A549 (cell line): ENCODE measurements around the gene LAMC1. TPM values are rescaled to one million over a fixed set of nuclear protein-coding genes. Genes with fewer than 3 reads are reported as not detected.

ENCODE experiments used
- ATAC-seq, 2 experiments: fragments of 200-7000 bp in 1 of 2; fragments of >200 bp in 1 of 2; cut with Nextera tagmentation in 1 of 2; cut with Tn5 transposase in 1 of 2; 3 replicates each; pipeline versions ENCODE4 v1.8.0 to v1.9.1; 2018 to 2020; ENCODE audit warnings: mild to moderate bottlenecking in 1 of 2, moderate library complexity in 1 of 2
- CTCF ChIA-PET: fragments of 300-600 bp; sonication (Branson Sonifier 250); formaldehyde crosslinking; extraction: SDS; loops from one replicate; lab custom pipeline; 2021; ENCODE audit warnings: antibody characterized with exemption, inconsistent platforms; lab: Yijun Ruan, JAX
- POLR2A ChIA-PET: fragments of 350-600 bp; formaldehyde crosslinking; extraction: SDS; loops from one replicate; lab custom pipeline; 2021; ENCODE audit warnings: antibody characterized with exemption, inconsistent platforms; lab: Yijun Ruan, JAX
- DNase-seq, 2 experiments: peaks; one replicate each; pipeline versions ENCODE4 v3.0.0 to v3.0.0-alpha.2; 2011 to 2016; ENCODE audit warnings: low read depth in 1 of 2, low spot score in 1 of 2
- FAIRE-seq: peaks from 2 replicates; lab custom pipeline; 2011; peaks lifted over from hg19 to GRCh38; lab: Jason Lieb, UNC
- H3K27ac ChIP-seq, 2 experiments: fragments of >200 bp; sonication (Bioruptor Twin); formaldehyde crosslinking; 3 replicates each; pipeline ENCODE4 v1.5.1; 2016 to 2017
- H3K4me1 ChIP-seq: fragments of >200 bp; sonication (Bioruptor Twin); formaldehyde crosslinking; 3 replicates; pipeline ENCODE4 v1.6.1; 2016
- H3K4me2 ChIP-seq: fragments of >200 bp; sonication (Bioruptor Twin); formaldehyde crosslinking; 3 replicates; pipeline ENCODE4 v1.6.1; 2016
- H3K4me3 ChIP-seq: fragments of >200 bp; sonication (Bioruptor Twin); formaldehyde crosslinking; 3 replicates; pipeline ENCODE4 v1.5.1; 2016
- H3K9me3 ChIP-seq: fragments of >200 bp; sonication (Bioruptor Twin); formaldehyde crosslinking; 3 replicates; pipeline ENCODE4 v1.6.1; 2016
- CHD2 ChIP-seq: fragments of 150-350 bp; IDR thresholded peaks from 2 replicates; pipeline ENCODE4 v1.6.1; 2014; ENCODE audit warnings: low read length; ENCODE audit not compliant: partially characterized antibody
- FOSB ChIP-seq: fragments of 250-450 bp; sonication (Bioruptor Pico); IDR thresholded peaks from 2 replicates; pipeline ENCODE4 v1.5.0; 2020; ENCODE audit warnings: mild to moderate bottlenecking, moderate library complexity
- FOSL2 ChIP-seq, 2 experiments: fragments of 450-650 bp in 1 of 2; fragments of >200 bp in 1 of 2; sonication (Bioruptor Twin) in 1 of 2; formaldehyde crosslinking; IDR thresholded peaks; 2 replicates each; pipeline versions ENCODE4 v1.5.0 to v1.6.1; 2016 to 2020; ENCODE audit warnings: mild to moderate bottlenecking in 1 of 2, moderate library complexity in 1 of 2
- HDAC2 ChIP-seq: fragments of 200-600 bp; sonication (generic); IDR thresholded peaks from 2 replicates; pipeline ENCODE4 v1.6.1; 2016
- HEYL ChIP-seq: fragments of 250-450 bp; sonication (Bioruptor Pico); IDR thresholded peaks from 2 replicates; pipeline ENCODE4 v1.8.0; 2021; ENCODE audit warnings: mild to moderate bottlenecking, moderate library complexity
- HOXB13 ChIP-seq: fragments of 250-450 bp; sonication (Bioruptor Pico); IDR thresholded peaks from 2 replicates; pipeline ENCODE4 v1.5.0; 2020; ENCODE audit warnings: low read depth, mild to moderate bottlenecking, moderate library complexity
- HOXB5 ChIP-seq: fragments of 250-450 bp; sonication (Bioruptor Pico); IDR thresholded peaks from 2 replicates; pipeline ENCODE4 v1.5.0; 2020; ENCODE audit warnings: mild to moderate bottlenecking, moderate library complexity
- JUNB ChIP-seq: fragments of >200 bp; sonication (Bioruptor Twin); formaldehyde crosslinking; IDR thresholded peaks from 2 replicates; pipeline ENCODE4 v1.6.1; 2016
- KDM1A ChIP-seq: fragments of 200-600 bp; sonication (generic); IDR thresholded peaks from 2 replicates; pipeline ENCODE4 v1.6.1; 2016; ENCODE audit warnings: low read depth, mild to moderate bottlenecking
- PHF8 ChIP-seq: fragments of 200-600 bp; sonication (generic); IDR thresholded peaks from 2 replicates; pipeline ENCODE4 v1.6.1; 2016; ENCODE audit warnings: low read depth, mild to moderate bottlenecking, antibody characterized with exemption, moderate library complexity, borderline replicate concordance
- POLR2A ChIP-seq: IDR thresholded peaks from 2 replicates; pipeline ENCODE4 v1.6.1; 2012; ENCODE audit warnings: mild to moderate bottlenecking, low read length
- RAD21 ChIP-seq, 2 experiments: fragments of >200 bp in 1 of 2; sonication (Bioruptor Twin) in 1 of 2; formaldehyde crosslinking in 1 of 2; IDR thresholded peaks in 1 of 2; conservative IDR thresholded peaks in 1 of 2; 2 replicates in 1 of 2; 3 replicates in 1 of 2; pipeline ENCODE4 v1.6.1; 2012 to 2018; ENCODE audit warnings: inconsistent platforms in 1 of 2
- RCOR1 ChIP-seq: fragments of 150-350 bp; IDR thresholded peaks from 2 replicates; pipeline ENCODE4 v1.6.1; 2014; ENCODE audit warnings: antibody characterized with exemption, low read length, low read depth
- RFX5 ChIP-seq: fragments of 450-650 bp; IDR thresholded peaks from 2 replicates; pipeline ENCODE4 v1.7.1; 2014; ENCODE audit warnings: antibody characterized with exemption, mild to moderate bottlenecking, moderate library complexity
- RNF2 ChIP-seq: fragments of 200-600 bp; sonication (generic); IDR thresholded peaks from 2 replicates; pipeline ENCODE4 v1.6.1; 2016; ENCODE audit warnings: low read depth, mild to moderate bottlenecking, antibody characterized with exemption, moderate library complexity, borderline replicate concordance
- SMC3 ChIP-seq: fragments of >200 bp; sonication (Bioruptor Twin); formaldehyde crosslinking; IDR thresholded peaks from 3 replicates; pipeline ENCODE4 v1.6.1; 2018; ENCODE audit warnings: inconsistent platforms
- TP53 ChIP-seq: fragments of 250-450 bp; sonication (Bioruptor Pico); IDR thresholded peaks from 2 replicates; pipeline ENCODE4 v1.5.0; 2021; ENCODE audit warnings: mild to moderate bottlenecking, moderate library complexity
- ZFP36 ChIP-seq: fragments of 450-650 bp; IDR thresholded peaks from 2 replicates; pipeline ENCODE4 v1.6.1; 2014; ENCODE audit warnings: borderline replicate concordance; ENCODE audit not compliant: partially characterized antibody
- ZSCAN20 ChIP-seq: fragments of 250-450 bp; sonication (Bioruptor Pico); IDR thresholded peaks from 2 replicates; pipeline ENCODE4 v1.8.0; 2022; ENCODE audit warnings: mild to moderate bottlenecking, moderate library complexity
- WGBS: methylation state at CpG from one replicate; pipeline ENCODE4 v1.1.6; 2017; ENCODE audit errors: missing lambda C conversion rate; 5-methylcytosine and 5-hydroxymethylcytosine counted together
- polyA plus RNA-seq, 4 experiments: library from polyadenylated mRNA; depleted of rRNA in 3 of 4; stranded (reverse); fragments of >200 nt; fragmentation: RNase III in 1 of 4; extraction: RNeasy Plus Mini Kit Qiagen cat#74134 plus additional on column Dnase treatment in 1 of 4; gene quantifications; 2 replicates in 3 of 4; 3 replicates in 1 of 4; pipeline ENCODE4 v1.2.3, GENCODE V29; 2011 to 2017
- TF ChIP-seq, protein P1 (sequence below): IDR thresholded peaks from 2 replicates; pipeline ENCODE4 v1.6.1; 2012
- TF ChIP-seq, protein P2 (sequence below): fragments of >200 bp; sonication (Bioruptor Twin); formaldehyde crosslinking; IDR thresholded peaks from 2 replicates; pipeline ENCODE4 v1.6.1; 2016
- TF ChIP-seq, protein P3 (sequence below): fragments of 450-650 bp; IDR thresholded peaks from 2 replicates; pipeline ENCODE4 v1.6.1; 2014; ENCODE audit warnings: antibody characterized with exemption
- TF ChIP-seq, protein P4 (sequence below): IDR thresholded peaks from 2 replicates; pipeline ENCODE4 v1.6.1; 2012; ENCODE audit warnings: low read depth, borderline replicate concordance
- TF ChIP-seq, protein P5 (sequence below): fragments of 150-350 bp; IDR thresholded peaks from 2 replicates; pipeline ENCODE4 v1.6.1; 2014; ENCODE audit warnings: low read depth, mild to moderate bottlenecking, low read length
- TF ChIP-seq, protein P6 (sequence below): fragments of 250-450 bp; sonication (Bioruptor Pico); IDR thresholded peaks from 2 replicates; pipeline ENCODE4 v1.5.0; 2020; ENCODE audit warnings: low read depth, mild to moderate bottlenecking, moderate library complexity
- TF ChIP-seq, protein P7 (sequence below): IDR thresholded peaks from 2 replicates; pipeline ENCODE4 v1.6.1; 2012

The LAMC1 gene
- polyA plus RNA-seq, 2 of the 4 experiments (the other 2 are of a cell fraction), result 93.7 to 152 TPM

DNA sequence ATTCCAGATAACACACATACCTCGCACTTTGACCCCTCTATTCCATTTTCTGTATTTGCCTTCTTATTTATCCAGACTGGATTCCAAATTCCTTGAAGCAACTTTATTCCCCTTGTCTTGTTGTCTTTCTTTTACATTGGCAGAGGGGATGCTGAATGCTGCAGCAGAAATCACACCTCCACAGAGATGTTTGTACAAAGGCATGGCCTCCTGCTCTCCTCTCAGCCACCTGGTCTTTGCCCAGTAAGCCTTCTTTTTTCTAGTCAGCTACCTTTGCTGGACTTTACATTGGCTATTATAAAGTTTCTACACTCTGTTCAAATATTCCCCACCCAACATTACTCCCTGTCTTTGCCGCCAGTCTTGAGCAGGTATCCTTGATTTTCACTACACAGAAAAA is 75.1 kb downstream of the LAMC1 start:
- H3K4me2 ChIP-seq, result peak overlapping the region; percentile 31; the same call in 2 of the 3 replicates
- DNase-seq (no peak), ATAC-seq (no peak)
- WGBS, result 87% methylated on average over 2 of the region's 2 CpGs
- TF ChIP-seq, protein P1, sequence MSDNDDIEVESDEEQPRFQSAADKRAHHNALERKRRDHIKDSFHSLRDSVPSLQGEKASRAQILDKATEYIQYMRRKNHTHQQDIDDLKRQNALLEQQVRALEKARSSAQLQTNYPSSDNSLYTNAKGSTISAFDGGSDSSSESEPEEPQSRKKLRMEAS, result no peak
- TF ChIP-seq KDM1A (no peak), TP53 (CRISPR knock-in tag) (no peak), JUNB (no peak), HDAC2 (no peak), FOSL2 (IDR thresholded peaks at IDR 0.05) (no peak), FOSL2 (CRISPR knock-in tag; IDR thresholded peaks at IDR 0.05) (no peak), RNF2 (no peak), ZFP36 (no peak), SMC3 (no peak), HEYL (CRISPR knock-in tag) (no peak), HOXB5 (CRISPR knock-in tag) (no peak), RCOR1 (no peak), POLR2A (no peak), HOXB13 (CRISPR knock-in tag) (no peak), ZSCAN20 (CRISPR knock-in tag) (no peak), CHD2 (no peak)
- TF ChIP-seq, protein P2, sequence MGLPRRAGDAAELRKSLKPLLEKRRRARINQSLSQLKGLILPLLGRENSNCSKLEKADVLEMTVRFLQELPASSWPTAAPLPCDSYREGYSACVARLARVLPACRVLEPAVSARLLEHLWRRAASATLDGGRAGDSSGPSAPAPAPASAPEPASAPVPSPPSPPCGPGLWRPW, result no peak
- TF ChIP-seq, protein P3, sequence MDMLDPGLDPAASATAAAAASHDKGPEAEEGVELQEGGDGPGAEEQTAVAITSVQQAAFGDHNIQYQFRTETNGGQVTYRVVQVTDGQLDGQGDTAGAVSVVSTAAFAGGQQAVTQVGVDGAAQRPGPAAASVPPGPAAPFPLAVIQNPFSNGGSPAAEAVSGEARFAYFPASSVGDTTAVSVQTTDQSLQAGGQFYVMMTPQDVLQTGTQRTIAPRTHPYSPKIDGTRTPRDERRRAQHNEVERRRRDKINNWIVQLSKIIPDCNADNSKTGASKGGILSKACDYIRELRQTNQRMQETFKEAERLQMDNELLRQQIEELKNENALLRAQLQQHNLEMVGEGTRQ, result no peak
- TF ChIP-seq, protein P4, sequence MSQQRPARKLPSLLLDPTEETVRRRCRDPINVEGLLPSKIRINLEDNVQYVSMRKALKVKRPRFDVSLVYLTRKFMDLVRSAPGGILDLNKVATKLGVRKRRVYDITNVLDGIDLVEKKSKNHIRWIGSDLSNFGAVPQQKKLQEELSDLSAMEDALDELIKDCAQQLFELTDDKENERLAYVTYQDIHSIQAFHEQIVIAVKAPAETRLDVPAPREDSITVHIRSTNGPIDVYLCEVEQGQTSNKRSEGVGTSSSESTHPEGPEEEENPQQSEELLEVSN, result no peak
- TF ChIP-seq, protein P5, sequence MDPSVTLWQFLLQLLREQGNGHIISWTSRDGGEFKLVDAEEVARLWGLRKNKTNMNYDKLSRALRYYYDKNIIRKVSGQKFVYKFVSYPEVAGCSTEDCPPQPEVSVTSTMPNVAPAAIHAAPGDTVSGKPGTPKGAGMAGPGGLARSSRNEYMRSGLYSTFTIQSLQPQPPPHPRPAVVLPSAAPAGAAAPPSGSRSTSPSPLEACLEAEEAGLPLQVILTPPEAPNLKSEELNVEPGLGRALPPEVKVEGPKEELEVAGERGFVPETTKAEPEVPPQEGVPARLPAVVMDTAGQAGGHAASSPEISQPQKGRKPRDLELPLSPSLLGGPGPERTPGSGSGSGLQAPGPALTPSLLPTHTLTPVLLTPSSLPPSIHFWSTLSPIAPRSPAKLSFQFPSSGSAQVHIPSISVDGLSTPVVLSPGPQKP, result no peak
- TF ChIP-seq, all 56 proteins: peak for 0
- Histone ChIP-seq H3K4me3 (no peak overlapping the region), H3K27ac (no peak overlapping the region), H3K4me1 (peaks cover 44% of the 10 kb centered on the region), H3K9me3 (no peaks in the 10 kb centered on the region)
- no peak for FAIRE-seq
- ChIA-PET POLR2A (no interaction called here), CTCF (interaction anchor here (0.6 to 1.7 kb wide), 3 partner anchors 74 to 180 kb away, joined by 3 to 4 read pairs (median 4); no protein-coding TSS in a partner anchor)

DNA sequence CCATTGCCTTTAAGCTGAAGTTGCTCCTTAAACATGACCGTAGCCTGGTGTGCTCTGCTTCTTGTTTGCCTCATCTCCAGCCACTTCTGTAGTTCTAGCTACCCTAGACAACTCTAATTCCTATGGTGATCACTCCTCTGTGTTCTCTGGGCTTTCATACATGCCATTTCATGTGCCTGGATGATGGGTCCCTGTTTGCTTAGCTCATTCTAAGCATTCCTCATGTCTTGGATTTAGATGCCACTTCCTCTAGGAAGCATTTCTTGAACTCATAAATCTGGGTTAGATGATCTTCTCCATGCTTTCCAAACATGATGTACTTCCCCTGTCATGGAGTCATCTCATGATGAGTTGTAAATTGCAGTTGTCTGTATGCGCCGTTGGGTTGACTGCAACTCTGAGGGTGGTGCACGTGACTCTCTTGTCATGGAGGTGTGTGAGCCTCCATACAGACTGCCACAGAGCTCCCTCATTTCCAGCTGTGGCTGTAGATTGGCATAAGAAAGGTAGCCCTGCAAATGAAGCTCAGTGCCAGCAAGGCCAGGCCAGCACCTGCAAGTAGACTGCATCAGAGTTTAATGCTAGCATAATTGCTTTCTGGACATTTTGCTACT is 77.2 kb downstream of the LAMC1 start:
- CTCF ChIA-PET, result interaction anchor here (0.7 kb wide), 1 partner anchor 25 kb away, joined by 3 read pairs; no protein-coding TSS in a partner anchor
- 89% methylated on average over 4 of the region's 4 CpGs for WGBS

More for the DNA sequence above, 77.2 kb downstream of the LAMC1 start:
- FAIRE-seq (no peak), ATAC-seq (no peak), DNase-seq (no peak)
- TF ChIP-seq RCOR1 (no peak), SMC3 (no peak), POLR2A (no peak), FOSB (CRISPR knock-in tag) (no peak), RFX5 (no peak), FOSL2 (IDR thresholded peaks at IDR 0.05) (no peak), FOSL2 (CRISPR knock-in tag; IDR thresholded peaks at IDR 0.05) (no peak), RAD21 (conservative IDR thresholded peaks at IDR 0.05 in 1 of 2, IDR thresholded peaks at IDR 0.05 in 1 of 2) (no peak), PHF8 (no peak)
- TF ChIP-seq, protein P6, sequence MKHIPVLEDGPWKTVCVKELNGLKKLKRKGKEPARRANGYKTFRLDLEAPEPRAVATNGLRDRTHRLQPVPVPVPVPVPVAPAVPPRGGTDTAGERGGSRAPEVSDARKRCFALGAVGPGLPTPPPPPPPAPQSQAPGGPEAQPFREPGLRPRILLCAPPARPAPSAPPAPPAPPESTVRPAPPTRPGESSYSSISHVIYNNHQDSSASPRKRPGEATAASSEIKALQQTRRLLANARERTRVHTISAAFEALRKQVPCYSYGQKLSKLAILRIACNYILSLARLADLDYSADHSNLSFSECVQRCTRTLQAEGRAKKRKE, result no peak
- TF ChIP-seq, protein P1, result no peak
- TF ChIP-seq, protein P5, result no peak
- TF ChIP-seq, protein P7, sequence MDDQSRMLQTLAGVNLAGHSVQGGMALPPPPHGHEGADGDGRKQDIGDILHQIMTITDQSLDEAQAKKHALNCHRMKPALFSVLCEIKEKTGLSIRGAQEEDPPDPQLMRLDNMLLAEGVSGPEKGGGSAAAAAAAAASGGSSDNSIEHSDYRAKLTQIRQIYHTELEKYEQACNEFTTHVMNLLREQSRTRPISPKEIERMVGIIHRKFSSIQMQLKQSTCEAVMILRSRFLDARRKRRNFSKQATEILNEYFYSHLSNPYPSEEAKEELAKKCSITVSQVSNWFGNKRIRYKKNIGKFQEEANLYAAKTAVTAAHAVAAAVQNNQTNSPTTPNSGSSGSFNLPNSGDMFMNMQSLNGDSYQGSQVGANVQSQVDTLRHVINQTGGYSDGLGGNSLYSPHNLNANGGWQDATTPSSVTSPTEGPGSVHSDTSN, result no peak
- H3K4me3 ChIP-seq, result no peak overlapping the region
- POLR2A ChIA-PET, result no interaction called here
- H3K9me3 ChIP-seq, result no peaks in the 10 kb centered on the region
- peaks cover 28% of the 10 kb centered on the region for H3K4me1 ChIP-seq
- H3K4me2 ChIP-seq, result no peak overlapping the region
- H3K27ac ChIP-seq, result no peak overlapping the region
